Right atrium auricular region (tissue), 2 donors: ENCODE data around the gene BRD3OS. TPM values are rescaled to one million over a fixed set of nuclear protein-coding genes. Genes with fewer than 3 reads are reported as not detected.

ENCODE experiments used
- DNase-seq: peaks from one replicate; pipeline ENCODE4 v3.0.0-alpha.2; 2019; ENCODE audit warnings: low spot score
- H3K27ac ChIP-seq, 2 donors: fragments of 200-600 bp; sonication (generic); 1 replicate in 1 of 2; 2 replicates in 1 of 2; pipeline ENCODE4 v1.5.1; 2016 to 2019
- H3K27me3 ChIP-seq, 2 donors: fragments of 200-600 bp; sonication (generic); one replicate each; pipeline versions ENCODE4 v1.5.1 to v1.6.0; 2017 to 2019
- H3K36me3 ChIP-seq: fragments of 200-600 bp; sonication (generic); one replicate; pipeline ENCODE4 v1.5.1; 2016
- H3K4me1 ChIP-seq, 2 donors: fragments of 200-600 bp; sonication (generic); one replicate each; pipeline versions ENCODE4 v1.5.1 to v1.6.0; 2017 to 2019
- H3K4me3 ChIP-seq, 2 donors: fragments of 200-600 bp; sonication (generic); 1 replicate in 1 of 2; 2 replicates in 1 of 2; pipeline ENCODE4 v1.5.1; 2017 to 2019; ENCODE audit warnings: mild to moderate bottlenecking in 1 of 2, moderate library complexity in 1 of 2
- H3K9me3 ChIP-seq, 2 donors: fragments of 200-600 bp; sonication (generic); one replicate each; pipeline ENCODE4 v1.5.1; 2019
- CTCF ChIP-seq, 2 donors: fragments of 200-600 bp; sonication (generic); IDR thresholded peaks; one replicate each; pipeline ENCODE4 v1.5.1; 2019; ENCODE audit warnings: antibody characterized with exemption in 2 of 2
- total RNA-seq, 2 donors: library from RNA; depleted of rRNA; stranded (reverse); fragments of >200 nt; gene quantifications; one replicate each; pipeline ENCODE4 v1.1.0, GENCODE V29; 2016

The BRD3OS gene
- total RNA-seq, 2 donors from 2014 or later, result 7.8 to 11.2 TPM

DNA sequence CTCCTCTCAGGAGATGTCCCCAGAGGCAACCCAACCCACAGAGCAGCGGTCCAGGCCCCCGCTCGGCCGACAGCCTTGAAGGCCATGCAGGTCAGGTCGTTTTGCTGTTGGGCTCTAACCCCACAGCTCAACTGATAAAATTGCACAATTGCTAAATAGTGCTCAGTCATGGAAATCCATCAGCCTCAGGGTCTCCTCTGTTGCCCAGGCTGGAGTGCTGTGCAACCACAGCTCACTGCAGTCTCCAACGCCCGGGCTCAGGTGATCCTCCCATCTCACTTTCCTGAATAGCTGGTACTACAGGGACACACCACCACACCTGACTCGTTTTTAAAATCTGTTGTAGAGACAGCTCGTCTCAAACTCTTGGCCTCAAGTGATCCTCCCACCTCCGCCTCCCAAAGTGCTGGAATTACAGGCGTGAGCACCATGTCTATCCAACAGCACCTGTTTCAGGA, 18.3 kb downstream of the BRD3OS start:
- H3K27me3 ChIP-seq, result no peaks in the 10 kb centered on the region
- no peak overlapping the region for H3K27ac ChIP-seq
- peaks cover 88% of the 10 kb centered on the region for H3K36me3 ChIP-seq
- peaks cover 0 to 10% of the 10 kb centered on the region in 2 donors for H3K4me1 ChIP-seq
- peaks cover 0 to 7% of the 10 kb centered on the region in 2 donors for H3K9me3 ChIP-seq
- H3K4me3 ChIP-seq, result no peak overlapping the region
- TF ChIP-seq CTCF (IDR thresholded peaks at IDR 0.05), result no peak
- DNase-seq, result no peak

GRCh38 chr9:134044944-134045343, 19.7 kb downstream of the BRD3OS start:
- no peaks in the 10 kb centered on the region for H3K9me3 ChIP-seq
- no peak overlapping the region for H3K27ac ChIP-seq
- TF ChIP-seq CTCF (IDR thresholded peaks at IDR 0.05), result no peak
- H3K4me3 ChIP-seq, result no peak overlapping the region
- H3K27me3 ChIP-seq, result no peaks in the 10 kb centered on the region
- peaks cover 0 to 24% of the 10 kb centered on the region in 2 donors for H3K4me1 ChIP-seq
- H3K36me3 ChIP-seq, result peaks cover 86% of the 10 kb centered on the region
- DNase-seq, result no peak

- DNase-seq, result no peak
- H3K27ac ChIP-seq, result no peak overlapping the region
- TF ChIP-seq CTCF (IDR thresholded peaks at IDR 0.05), result no peak
- peaks cover 87% of the 10 kb centered on the region for H3K36me3 ChIP-seq
- H3K9me3 ChIP-seq, result no peaks in the 10 kb centered on the region
- H3K4me3 ChIP-seq, result no peak overlapping the region
- H3K4me1 ChIP-seq, result peaks cover 0 to 22% of the 10 kb centered on the region in 2 donors
- H3K27me3 ChIP-seq, result no peaks in the 10 kb centered on the region
Observed at GRCh38 chr9:134045841-134046544, 20.7 kb downstream of the BRD3OS start.

GRCh38 chr9:134046894-134047681, 21.8 kb downstream of the BRD3OS start:
- H3K9me3 ChIP-seq, result no peaks in the 10 kb centered on the region
- no peaks in the 10 kb centered on the region for H3K27me3 ChIP-seq
- DNase-seq, result no peak
- TF ChIP-seq CTCF (IDR thresholded peaks at IDR 0.05), result no peak
- no peak overlapping the region for H3K4me3 ChIP-seq
- peaks cover 90% of the 10 kb centered on the region for H3K36me3 ChIP-seq
- no peak overlapping the region for H3K27ac ChIP-seq
- peaks cover 0 to 17% of the 10 kb centered on the region in 2 donors for H3K4me1 ChIP-seq

DNA sequence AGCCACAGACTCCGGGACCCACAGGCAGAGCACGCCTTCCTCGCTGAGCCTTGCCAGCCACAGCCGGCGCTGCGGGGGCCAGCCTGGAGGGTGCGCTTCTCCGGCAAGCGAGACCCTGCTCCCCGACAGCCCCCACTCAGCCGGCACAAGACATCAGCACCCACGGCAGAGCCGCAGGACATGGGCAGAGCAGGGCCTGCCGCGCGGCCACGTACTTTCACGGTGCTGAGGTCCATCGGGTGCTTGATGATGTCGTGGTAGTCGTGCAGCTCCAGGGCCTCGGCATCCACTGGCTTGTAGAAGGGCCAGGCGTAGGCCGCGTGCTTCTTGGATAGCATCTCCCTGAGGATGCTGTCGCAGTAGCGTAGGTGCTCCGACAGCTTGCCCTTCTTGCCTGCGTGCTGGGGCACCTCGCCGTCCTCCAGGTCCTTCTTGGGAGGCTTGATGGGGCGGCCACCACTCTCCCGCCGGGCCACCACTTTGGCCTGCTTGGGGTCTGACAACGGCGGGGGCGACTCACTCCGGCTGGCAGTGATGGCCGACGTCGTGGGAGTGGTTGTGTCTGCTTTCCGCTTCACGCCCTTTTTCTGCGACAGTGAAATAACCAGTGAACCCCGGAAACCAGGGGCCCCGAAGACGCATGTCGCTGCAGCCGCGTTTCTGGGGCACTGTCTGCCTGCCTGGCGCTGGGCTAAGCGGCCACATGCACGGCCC, 22.7 kb downstream of the BRD3OS start:
- no peak for DNase-seq
- H3K9me3 ChIP-seq, result no peaks in the 10 kb centered on the region
- H3K27me3 ChIP-seq, result no peaks in the 10 kb centered on the region
- no peak overlapping the region for H3K27ac ChIP-seq
- TF ChIP-seq CTCF (IDR thresholded peaks at IDR 0.05), result no peak
- H3K4me3 ChIP-seq, result no peak overlapping the region
- H3K36me3 ChIP-seq, result peaks cover 95% of the 10 kb centered on the region
- peaks cover 0 to 17% of the 10 kb centered on the region in 2 donors for H3K4me1 ChIP-seq
